ENCODE measurements around the gene APOL6.
"Not testable (repeated sequence)": the region's sequence is repeated elsewhere in the genome, so short reads cannot be mapped to it uniquely, and the experiment has no call there.

APOL6 gene

GRCh38 chr22:35637254-35637653 lies 11.0 kb upstream of the APOL6 start:
- no peak for DNase-seq (ENCODE audit: low read depth, low spot score)

- DNase-seq (ENCODE audit: low read depth, low spot score) = no peak
These were observed 10.2 kb upstream of the APOL6 start for GRCh38 chr22:35638001-35638400.

GRCh38 chr22:35638410-35638809 lies 9.8 kb upstream of the APOL6 start:
- DNase-seq (ENCODE audit: low read depth, low spot score) = peak; percentile 39

- DNase-seq (ENCODE audit: low read depth, low spot score) = no peak
These were observed 6.6 kb upstream of the APOL6 start for GRCh38 chr22:35641494-35642120.

GRCh38 chr22:35642305-35642741 lies 5.9 kb upstream of the APOL6 start:
- DNase-seq (ENCODE audit: low read depth, low spot score) = no peak

- DNase-seq (ENCODE audit: low read depth, low spot score) = no peak
These were observed 4.3 kb upstream of the APOL6 start for GRCh38 chr22:35643991-35644390.

GRCh38 chr22:35645646-35646045 lies 2.6 kb upstream of the APOL6 start:
- DNase-seq (ENCODE audit: low read depth, low spot score) = no peak

- DNase-seq (ENCODE audit: low read depth, low spot score) = no peak
These were observed 844 bp downstream of the APOL6 start for GRCh38 chr22:35649026-35649553.

- no peak for DNase-seq (ENCODE audit: low read depth, low spot score)
These were observed 1.5 kb downstream of the APOL6 start for GRCh38 chr22:35649636-35650250.

GRCh38 chr22:35651085-35651484 lies 2.8 kb downstream of the APOL6 start:
- DNase-seq (ENCODE audit: low read depth, low spot score) = no peak

GRCh38 chr22:35653824-35654223 lies 5.6 kb downstream of the APOL6 start:
- DNase-seq (ENCODE audit: low read depth, low spot score) = no peak

GRCh38 chr22:35656284-35656752 lies 8.1 kb downstream of the APOL6 start:
- DNase-seq (ENCODE audit: low read depth, low spot score) = no peak

- no peak for DNase-seq (ENCODE audit: low read depth, low spot score)
These were observed 9.5 kb downstream of the APOL6 start for GRCh38 chr22:35657571-35658312.

- DNase-seq (ENCODE audit: low read depth, low spot score) = no peak
These were observed 12.3 kb downstream of the APOL6 start for GRCh38 chr22:35660291-35661127.

- DNase-seq (ENCODE audit: low read depth, low spot score) = no peak
These were observed 13.2 kb downstream of the APOL6 start for GRCh38 chr22:35661464-35661863.

GRCh38 chr22:35662914-35663313 lies 14.7 kb downstream of the APOL6 start:
- DNase-seq (ENCODE audit: low read depth, low spot score) = no peak

GRCh38 chr22:35663371-35663770 lies 15.1 kb downstream of the APOL6 start:
- no peak for DNase-seq (ENCODE audit: low read depth, low spot score)

GRCh38 chr22:35664955-35665587 lies 16.8 kb downstream of the APOL6 start:
- no peak for DNase-seq (ENCODE audit: low read depth, low spot score)

GRCh38 chr22:35666699-35667098 lies 18.5 kb downstream of the APOL6 start:
- DNase-seq (ENCODE audit: low read depth, low spot score) = not testable (repeated sequence)

GRCh38 chr22:35674335-35674734 lies 26.1 kb downstream of the APOL6 start:
- DNase-seq (ENCODE audit: low read depth, low spot score) = no peak

- DNase-seq (ENCODE audit: low read depth, low spot score) = not testable (repeated sequence)
These were observed 27.8 kb downstream of the APOL6 start for GRCh38 chr22:35676065-35676464.
